ENCODE results near the gene CACNA2D2. TPM values are rescaled to one million over a fixed set of nuclear protein-coding genes. Genes with fewer than 3 reads are reported as not detected.

CACNA2D2 gene
- total and polyA plus RNA-seq, 11 donors: 0.49 to 3.6 (median 1.5) TPM

- 89 to 92% (median 91%) methylated on average over 17 of the region's 17 CpGs for WGBS, 4 donors
- Histone ChIP-seq H3K4me1 (no peaks in the 10 kb centered on the region), H3K27ac (no peak overlapping the region), H3K9me3 (no peaks in the 10 kb centered on the region), H3K4me3 (no peak overlapping the region), H3K36me3 (no peaks in the 10 kb centered on the region), H3K27me3 (no peaks in the 10 kb centered on the region)
- DNase-seq: no peak
- TF ChIP-seq CTCF (IDR thresholded peaks at IDR 0.05) (no peak), POLR2A (IDR thresholded peaks at IDR 0.05) (no peak)
- ATAC-seq: no peak
- intact Hi-C loops (cut with DNase I): no loop called here
These were observed 122.9 kb downstream of the CACNA2D2 start for GRCh38 chr3:50380405-50381085.

- no peak overlapping the region for H3K27ac ChIP-seq
- H3K4me3 ChIP-seq: no peak overlapping the region
- H3K27me3 ChIP-seq: no peaks in the 10 kb centered on the region
- intact Hi-C loops (cut with DNase I): no loop called here
- WGBS, 4 donors: 90 to 92% (median 91%) methylated on average over 11 to 17 of the region's 17 CpGs
- no peak for ATAC-seq
- no peaks in the 10 kb centered on the region for H3K36me3 ChIP-seq
- H3K9me3 ChIP-seq: no peaks in the 10 kb centered on the region
- no peaks in the 10 kb centered on the region for H3K4me1 ChIP-seq
- TF ChIP-seq POLR2A (IDR thresholded peaks at IDR 0.05) (no peak), CTCF (IDR thresholded peaks at IDR 0.05) (no peak)
- no peak for DNase-seq
These were observed 124.7 kb downstream of the CACNA2D2 start for GRCh38 chr3:50378757-50379156.

GRCh38 chr3:50378024-50378423 lies 125.4 kb downstream of the CACNA2D2 start:
- DNase-seq (no peak), ATAC-seq (no peak)
- no peak for TF ChIP-seq CTCF (IDR thresholded peaks at IDR 0.05)
- TF ChIP-seq POLR2A (IDR thresholded peaks at IDR 0.05): no peak
- Histone ChIP-seq H3K27ac (no peak overlapping the region), H3K36me3 (no peaks in the 10 kb centered on the region), H3K27me3 (no peaks in the 10 kb centered on the region), H3K4me3 (no peak overlapping the region), H3K4me1 (no peaks in the 10 kb centered on the region), H3K9me3 (no peaks in the 10 kb centered on the region)
- intact Hi-C loops (cut with DNase I): no loop called here
- WGBS, 4 donors: 84 to 90% (median 86%) methylated on average over 2 to 6 of the region's 6 CpGs

- no peak overlapping the region for H3K4me3 ChIP-seq
- no peaks in the 10 kb centered on the region for H3K27me3 ChIP-seq
- intact Hi-C loops (cut with DNase I): no loop called here
- no peaks in the 10 kb centered on the region for H3K4me1 ChIP-seq
- no peak for ATAC-seq
- H3K36me3 ChIP-seq: no peaks in the 10 kb centered on the region
- no peak for DNase-seq
- H3K9me3 ChIP-seq: no peaks in the 10 kb centered on the region
- H3K27ac ChIP-seq: no peak overlapping the region
- 72 to 79% (median 74%) methylated on average over 7 of the region's 7 CpGs for WGBS, 4 donors
- TF ChIP-seq POLR2A (IDR thresholded peaks at IDR 0.05) (no peak), CTCF (IDR thresholded peaks at IDR 0.05) (no peak)
These were observed 128.0 kb downstream of the CACNA2D2 start for GRCh38 chr3:50375258-50375931.

Data from heart left ventricle (tissue), 16 donors.